Osteocyte (in vitro differentiated cells): ENCODE measurements around the gene OR10G3. TPM values are rescaled to one million over a fixed set of nuclear protein-coding genes. Genes with fewer than 3 reads are reported as not detected.
"Not testable (repeated sequence)": the region's sequence is repeated elsewhere in the genome, so short reads cannot be mapped to it uniquely, and the experiment has no call there.

Experiments used
- DNase-seq: peaks from one replicate; pipeline ENCODE4 v3.0.0; 2021; ENCODE audit warnings: mixed read lengths; ENCODE audit not compliant: unreplicated experiment; ENCODE audit errors: extremely low spot score
- H3K27ac Mint-ChIP-seq: one replicate; pipeline ENCODE4 v1.8.0; 2021; ENCODE audit warnings: mild to moderate bottlenecking, mixed read lengths; ENCODE audit not compliant: unreplicated experiment
- H3K27me3 Mint-ChIP-seq: one replicate; pipeline ENCODE4 v1.8.0; 2021; ENCODE audit warnings: mixed read lengths; ENCODE audit not compliant: unreplicated experiment
- H3K36me3 Mint-ChIP-seq: one replicate; pipeline ENCODE4 v1.8.0; 2021; ENCODE audit warnings: mixed read lengths; ENCODE audit not compliant: unreplicated experiment
- H3K4me1 Mint-ChIP-seq: one replicate; pipeline ENCODE4 v1.8.0; 2021; ENCODE audit warnings: mixed read lengths; ENCODE audit not compliant: unreplicated experiment
- H3K4me3 Mint-ChIP-seq: one replicate; pipeline ENCODE4 v1.8.0; 2021; ENCODE audit warnings: mild to moderate bottlenecking, moderate library complexity, mixed read lengths; ENCODE audit not compliant: unreplicated experiment
- H3K9me3 Mint-ChIP-seq: one replicate; pipeline ENCODE4 v1.8.0; 2021; ENCODE audit warnings: mixed read lengths; ENCODE audit not compliant: unreplicated experiment
- CTCF ChIP-seq: fragments of 200-600 bp; sonication (generic); IDR thresholded peaks from 2 replicates; pipeline ENCODE4 v1.5.0; 2021; ENCODE audit warnings: antibody characterized with exemption, mild to moderate bottlenecking, moderate library complexity
- total RNA-seq: library from RNA; stranded (reverse); gene quantifications from 2 replicates; pipeline ENCODE4 v1.2.1, GENCODE V29; 2021

The OR10G3 gene
- total RNA-seq, 1 donor from 2014 or later: not detected

DNA sequence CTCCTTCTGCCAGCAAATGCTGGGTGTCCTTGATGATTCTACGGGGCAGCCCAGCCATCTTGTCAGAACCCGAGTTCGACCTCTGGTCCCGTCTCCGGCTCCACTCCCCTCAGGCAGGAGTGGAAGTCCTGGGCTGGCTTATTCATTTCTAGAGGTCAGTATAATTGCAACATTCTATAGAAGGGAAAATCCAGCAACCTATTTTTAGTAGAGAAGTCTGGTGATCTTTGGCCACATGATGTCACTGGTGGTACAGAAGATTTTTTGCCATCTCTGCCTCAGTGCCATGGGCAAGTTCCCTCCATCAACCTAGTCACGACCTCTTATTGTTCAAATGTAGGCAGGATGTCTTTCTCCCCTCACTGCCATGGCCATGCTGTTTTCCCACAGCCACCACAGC is 32.4 kb upstream of the OR10G3 start:
- H3K36me3 Mint-ChIP-seq: no peaks in the 10 kb centered on the region
- no peaks in the 10 kb centered on the region for H3K9me3 Mint-ChIP-seq
- no peak overlapping the region for H3K4me3 Mint-ChIP-seq
- no peak for TF ChIP-seq CTCF
- no peak for DNase-seq
- H3K27ac Mint-ChIP-seq: no peak overlapping the region
- H3K4me1 Mint-ChIP-seq: no peaks in the 10 kb centered on the region
- peaks cover 23% of the 10 kb centered on the region for H3K27me3 Mint-ChIP-seq

DNA sequence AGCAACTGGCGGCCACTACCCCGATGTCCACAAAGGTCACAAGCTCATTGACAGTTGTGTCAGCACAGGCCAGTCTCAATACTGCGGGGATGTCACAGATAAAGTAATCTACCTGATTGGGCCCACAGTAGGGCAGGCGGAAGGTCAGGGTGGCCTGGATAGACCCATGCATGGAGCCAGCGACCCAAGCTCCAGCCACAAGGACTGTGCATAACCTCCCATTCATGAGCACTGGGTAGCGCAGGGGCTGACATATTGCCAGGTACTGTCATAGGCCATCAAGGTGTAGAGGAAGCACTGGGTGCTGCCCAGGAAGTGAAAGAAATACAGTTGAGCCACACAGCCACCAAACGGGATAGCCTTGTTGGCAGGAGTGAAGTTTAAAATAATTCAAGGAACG is 22.3 kb upstream of the OR10G3 start:
- not testable (repeated sequence) for H3K9me3 Mint-ChIP-seq

DNA sequence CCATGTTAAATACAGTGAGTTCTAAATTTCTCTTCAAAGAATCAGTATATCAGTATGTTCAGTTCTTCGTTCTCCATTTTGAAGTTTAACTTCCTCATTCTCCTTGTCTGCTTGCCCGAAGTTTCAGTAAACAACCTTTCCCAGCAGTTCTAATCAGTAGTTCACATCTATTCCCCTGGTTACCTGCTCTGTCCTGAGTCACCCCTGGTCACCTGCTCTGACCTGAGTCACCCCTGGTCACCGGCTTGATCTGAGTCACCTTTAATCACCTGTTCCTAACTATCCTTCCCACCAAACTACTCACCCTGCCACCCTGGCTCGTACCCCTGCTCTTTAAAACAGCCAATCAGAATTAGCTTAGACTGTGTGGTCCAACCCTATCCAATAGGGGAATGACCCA is 9.4 kb upstream of the OR10G3 start:
- Mint-ChIP-seq H3K27me3 (peaks cover 10% of the 10 kb centered on the region), H3K9me3 (peaks cover 17% of the 10 kb centered on the region), H3K27ac (no peak overlapping the region), H3K36me3 (no peaks in the 10 kb centered on the region), H3K4me3 (no peak overlapping the region), H3K4me1 (no peaks in the 10 kb centered on the region)
- no peak for DNase-seq
- no peak for TF ChIP-seq CTCF

More for the DNA sequence above, 22.3 kb upstream of the OR10G3 start:
- H3K27me3 Mint-ChIP-seq: peaks cover 18% of the 10 kb centered on the region
- not testable (repeated sequence) for H3K36me3 Mint-ChIP-seq, H3K4me1 Mint-ChIP-seq, DNase-seq, H3K4me3 Mint-ChIP-seq, H3K27ac Mint-ChIP-seq

DNA sequence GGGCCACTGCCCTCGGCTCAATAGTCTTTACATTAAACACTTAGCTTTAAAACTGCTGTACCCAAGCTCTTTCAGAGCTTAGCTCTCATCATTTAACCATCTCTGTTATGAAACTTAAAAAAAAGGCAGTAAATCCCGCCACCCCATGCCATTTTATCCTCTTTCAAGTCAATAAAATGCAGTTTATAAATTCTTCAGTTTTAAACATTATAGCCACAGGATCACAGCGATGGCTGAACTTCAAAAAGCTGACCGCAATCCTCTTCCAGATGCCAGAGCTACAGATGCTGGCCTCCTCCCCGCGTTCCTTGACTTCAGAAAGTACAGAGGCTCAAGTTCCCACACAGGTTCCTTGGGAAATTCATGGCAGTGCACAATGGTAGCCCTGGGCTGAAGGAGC is 4.2 kb downstream of the OR10G3 start:
- H3K9me3 Mint-ChIP-seq: no peaks in the 10 kb centered on the region
- DNase-seq: no peak
- H3K36me3 Mint-ChIP-seq: no peaks in the 10 kb centered on the region
- no peak for TF ChIP-seq CTCF
- H3K4me1 Mint-ChIP-seq: no peaks in the 10 kb centered on the region
- H3K4me3 Mint-ChIP-seq: no peak overlapping the region
- peaks cover 38% of the 10 kb centered on the region for H3K27me3 Mint-ChIP-seq
- H3K27ac Mint-ChIP-seq: no peak overlapping the region

DNA sequence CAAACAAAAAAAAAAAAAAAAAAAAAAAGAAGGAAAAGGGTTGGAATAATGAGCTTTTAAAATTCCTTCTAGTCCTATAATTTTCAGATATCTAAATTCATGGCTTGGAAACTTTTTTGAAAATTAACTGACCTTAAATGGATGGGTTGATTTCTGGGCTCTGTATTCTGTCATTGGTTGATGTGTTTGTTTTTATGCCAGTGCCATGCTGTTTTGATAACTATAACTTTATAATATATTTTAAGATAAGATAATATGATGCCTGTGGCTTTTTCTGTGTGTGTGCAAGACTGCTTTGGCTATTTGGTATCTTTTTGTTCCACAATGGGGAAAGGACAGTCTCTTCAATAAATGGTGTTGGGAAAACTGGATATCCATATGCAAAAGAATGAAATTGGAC is 7.3 kb downstream of the OR10G3 start:
- no peaks in the 10 kb centered on the region for H3K9me3 Mint-ChIP-seq
- no peaks in the 10 kb centered on the region for H3K36me3 Mint-ChIP-seq
- H3K4me3 Mint-ChIP-seq: no peak overlapping the region
- H3K27ac Mint-ChIP-seq: no peak overlapping the region
- DNase-seq: no peak
- no peaks in the 10 kb centered on the region for H3K4me1 Mint-ChIP-seq
- H3K27me3 Mint-ChIP-seq: peaks cover 36% of the 10 kb centered on the region
- TF ChIP-seq CTCF: no peak

GRCh38 chr14:21558703-21559170 is 21.1 kb downstream of the OR10G3 start:
- Mint-ChIP-seq H3K4me1 (peaks cover 19% of the 10 kb centered on the region), H3K9me3 (no peaks in the 10 kb centered on the region), H3K27ac (peak overlapping the region; percentile 70), H3K36me3 (no peaks in the 10 kb centered on the region), H3K27me3 (peaks cover 2% of the 10 kb centered on the region), H3K4me3 (peak overlapping the region; percentile 24)
- no peak for DNase-seq
- no peak for TF ChIP-seq CTCF
